ENCODE results near the gene KLK5. TPM values are rescaled to one million over a fixed set of nuclear protein-coding genes. Genes with fewer than 3 reads are reported as not detected.

KLK5 gene
- total RNA-seq, 1 donor from 2014 or later = not detected

DNA sequence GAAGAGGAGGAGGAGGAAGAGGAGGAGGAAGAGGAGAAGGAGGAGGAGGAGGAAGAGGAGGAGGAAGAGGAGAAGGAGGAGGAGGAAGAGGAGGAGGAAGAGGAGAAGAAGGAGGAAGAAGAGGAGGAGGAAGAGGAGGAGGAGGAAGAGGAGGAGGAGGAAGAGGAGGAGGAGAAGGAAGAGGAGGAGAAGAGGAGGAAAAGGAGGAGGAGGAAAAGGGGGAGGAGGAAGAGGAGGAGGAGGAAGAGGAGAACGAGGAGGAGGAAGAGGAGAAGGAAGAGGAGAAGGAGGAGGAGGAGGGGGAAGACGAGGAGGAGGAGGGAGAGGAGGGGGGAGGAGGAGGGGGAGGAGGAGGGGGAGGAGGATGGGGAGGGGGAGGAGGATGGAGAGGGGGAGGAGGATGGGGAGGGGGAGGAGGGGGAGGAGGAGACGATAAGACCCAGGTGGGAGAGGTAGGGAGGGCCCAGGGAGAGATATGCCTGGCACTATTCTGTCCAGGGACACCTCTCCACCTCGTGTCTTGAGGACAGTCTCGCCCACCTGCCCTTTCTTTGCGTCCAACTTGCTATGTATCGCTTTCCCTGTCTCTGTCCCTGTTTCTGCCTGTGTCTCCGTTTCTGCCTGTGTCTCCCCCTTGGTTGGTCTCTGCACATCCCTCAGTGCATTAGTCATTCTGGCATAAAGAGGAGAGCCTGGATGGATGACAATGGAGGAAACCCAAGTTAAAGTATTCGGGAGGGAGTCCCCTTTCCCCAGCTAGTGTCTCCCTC lies 7.1 kb upstream of the KLK5 start:
- Histone ChIP-seq H3K4me1 (no peaks in the 10 kb centered on the region), H3K27ac (no peak overlapping the region), H3K27me3 (no peaks in the 10 kb centered on the region), H3K9me3 (no peaks in the 10 kb centered on the region), H3K4me3 (no peak overlapping the region), H3K36me3 (no peaks in the 10 kb centered on the region)
- ATAC-seq (no peak), DNase-seq (no peak)
- intact Hi-C loops (cut with DNase I) = no loop called here
- no peak for TF ChIP-seq CTCF (IDR thresholded peaks at IDR 0.05)

GRCh38 chr19:50957587-50957986 lies 4.7 kb upstream of the KLK5 start:
- Histone ChIP-seq H3K9me3 (no peaks in the 10 kb centered on the region), H3K36me3 (no peaks in the 10 kb centered on the region), H3K27ac (no peak overlapping the region), H3K4me3 (no peak overlapping the region), H3K4me1 (no peaks in the 10 kb centered on the region), H3K27me3 (no peaks in the 10 kb centered on the region)
- ATAC-seq (no peak), DNase-seq (no peak)
- intact Hi-C loops (cut with DNase I) = no loop called here
- TF ChIP-seq CTCF (IDR thresholded peaks at IDR 0.05) = no peak

DNA sequence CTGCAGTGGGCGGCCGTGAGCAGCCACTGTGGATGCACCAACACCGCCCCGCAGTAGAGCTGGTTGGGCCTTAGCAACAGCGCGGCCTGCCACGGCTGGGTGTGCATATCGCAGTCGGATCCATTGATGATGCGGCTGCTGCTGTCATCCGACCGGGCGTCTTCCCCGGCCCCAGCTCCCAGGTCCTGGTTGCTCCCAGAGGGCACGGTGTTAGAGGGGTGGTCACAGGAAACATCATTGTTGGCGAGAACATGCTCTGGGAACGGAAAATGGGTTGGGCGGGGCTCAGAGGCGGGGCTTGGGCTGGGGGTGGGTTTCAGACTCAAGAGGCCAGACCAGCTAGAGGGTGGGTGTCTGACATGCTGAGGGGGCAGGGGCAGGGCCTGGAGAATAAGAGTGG lies 3.0 kb downstream of the KLK5 start:
- Histone ChIP-seq H3K4me1 (no peaks in the 10 kb centered on the region), H3K36me3 (no peaks in the 10 kb centered on the region), H3K9me3 (no peaks in the 10 kb centered on the region), H3K4me3 (no peak overlapping the region), H3K27ac (no peak overlapping the region), H3K27me3 (peaks cover 6% of the 10 kb centered on the region)
- intact Hi-C loops (cut with DNase I) = no loop called here
- TF ChIP-seq CTCF (IDR thresholded peaks at IDR 0.05) = no peak
- DNase-seq (no peak), ATAC-seq (no peak)

DNA sequence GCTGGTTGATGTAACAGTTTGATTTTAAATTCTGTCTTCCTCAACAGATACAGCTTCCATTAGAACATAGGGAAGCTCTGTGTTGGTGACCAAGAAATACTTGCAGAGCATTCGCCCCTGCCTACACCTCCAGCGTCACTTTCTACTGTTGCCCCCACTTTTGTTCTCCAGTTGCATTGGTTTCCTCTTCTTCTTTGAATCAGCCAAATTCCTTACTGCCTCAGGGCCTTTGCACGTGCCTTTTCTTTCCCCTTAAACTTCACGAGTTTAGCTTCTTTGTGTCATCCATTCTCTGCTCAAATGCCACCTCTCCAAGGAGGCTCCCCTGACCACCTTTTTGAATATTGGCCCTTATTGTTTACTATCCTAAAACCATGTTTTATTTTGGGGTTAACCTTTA lies 5.7 kb downstream of the KLK5 start:
- ATAC-seq (no peak), DNase-seq (no peak)
- Histone ChIP-seq H3K36me3 (no peaks in the 10 kb centered on the region), H3K27ac (no peak overlapping the region), H3K4me1 (no peaks in the 10 kb centered on the region), H3K9me3 (no peaks in the 10 kb centered on the region), H3K4me3 (no peak overlapping the region), H3K27me3 (peaks cover 6% of the 10 kb centered on the region)
- TF ChIP-seq CTCF (IDR thresholded peaks at IDR 0.05) = no peak
- intact Hi-C loops (cut with DNase I) = no loop called here

DNA sequence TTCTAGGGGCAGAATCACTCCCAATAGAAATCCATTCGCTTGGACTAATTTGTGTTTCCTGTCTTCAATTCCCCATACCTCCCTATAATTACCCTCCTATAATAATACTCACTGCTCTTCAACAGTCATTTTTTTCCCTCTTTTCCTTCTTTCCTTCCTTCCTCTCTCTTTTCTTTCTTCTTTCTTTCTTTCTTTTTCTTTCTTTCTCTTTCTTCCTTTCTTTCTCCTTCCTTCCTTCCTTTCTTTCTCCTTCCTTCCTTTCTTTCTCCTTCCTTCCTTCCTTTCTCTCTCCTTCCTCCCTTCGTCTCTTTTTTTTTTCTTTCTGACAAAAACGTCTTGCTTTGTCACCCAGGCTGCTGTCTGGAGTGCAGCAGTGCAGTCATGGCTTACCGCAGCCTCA lies 8.0 kb downstream of the KLK5 start:
- Histone ChIP-seq H3K9me3 (no peaks in the 10 kb centered on the region), H3K27me3 (no peaks in the 10 kb centered on the region), H3K4me3 (no peak overlapping the region), H3K27ac (no peak overlapping the region), H3K4me1 (no peaks in the 10 kb centered on the region), H3K36me3 (no peaks in the 10 kb centered on the region)
- intact Hi-C loops (cut with DNase I) = no loop called here
- no peak for DNase-seq
- ATAC-seq = no peak
- TF ChIP-seq CTCF (IDR thresholded peaks at IDR 0.05) = no peak
